Hematopoietic multipotent progenitor cell treated with erythropoietin and hydrocortisone succinate and interleukin-3 and kit ligand, for 15 days (in vitro differentiated cells): ENCODE measurements around the gene SSH2.
"Not testable (repeated sequence)": the region's sequence is repeated elsewhere in the genome, so short reads cannot be mapped to it uniquely, and the experiment has no call there.

ENCODE experiments used
- DNase-seq: peaks from one replicate; pipeline ENCODE4 v3.0.0-alpha.2; 2015; ENCODE audit warnings: low spot score

The SSH2 gene

GRCh38 chr17:29732613-29733012 is 197.4 kb downstream of the SSH2 start:
- no peak for DNase-seq

DNA sequence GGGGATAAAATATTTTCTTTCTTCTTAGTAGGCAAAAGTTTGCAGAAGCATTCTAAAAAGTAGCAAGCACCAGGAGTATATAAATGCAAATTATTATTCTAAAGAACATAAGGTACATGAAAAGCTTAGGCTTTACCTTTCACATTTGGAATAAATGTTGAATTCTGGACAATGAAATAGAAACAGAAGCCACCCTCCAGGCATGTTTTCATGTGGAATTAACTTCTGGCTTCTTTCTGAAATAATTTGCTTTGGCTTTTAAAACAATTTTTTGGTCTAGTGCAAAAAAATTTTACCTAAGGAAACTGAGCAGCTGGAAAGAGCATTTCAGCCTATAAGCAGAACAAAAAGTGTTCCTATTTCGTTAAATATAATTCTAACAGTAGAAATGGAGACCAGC is 197.8 kb downstream of the SSH2 start:
- no peak for DNase-seq

- no peak for DNase-seq
Measured at GRCh38 chr17:29731589-29731929, 198.5 kb downstream of the SSH2 start.

GRCh38 chr17:29728490-29728889 is 201.5 kb downstream of the SSH2 start:
- DNase-seq = no peak

GRCh38 chr17:29726715-29727252 is 203.2 kb downstream of the SSH2 start:
- no peak for DNase-seq

DNA sequence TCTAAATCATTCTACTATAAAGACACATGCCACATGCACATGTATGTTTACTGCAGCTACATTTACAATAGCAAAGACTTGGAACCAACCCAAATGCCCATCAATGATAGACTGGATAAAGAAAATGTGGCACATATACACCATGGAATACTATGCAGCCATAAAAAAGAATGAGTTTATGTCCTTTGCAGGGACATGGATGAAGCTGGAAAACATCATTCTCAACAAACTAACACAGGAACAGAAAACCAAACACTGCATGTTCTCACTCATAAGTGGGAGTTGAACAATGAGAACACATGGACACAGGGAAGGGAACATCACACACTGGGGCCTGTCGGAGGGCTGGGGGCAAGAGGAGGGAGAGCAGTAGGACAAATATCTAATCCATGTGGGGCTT is 204.6 kb downstream of the SSH2 start:
- DNase-seq = not testable (repeated sequence)

GRCh38 chr17:29723278-29724047 is 206.6 kb downstream of the SSH2 start:
- no peak for DNase-seq

GRCh38 chr17:29722411-29723198 is 207.4 kb downstream of the SSH2 start:
- DNase-seq = no peak

GRCh38 chr17:29720551-29720950 is 209.5 kb downstream of the SSH2 start:
- DNase-seq = no peak

DNA sequence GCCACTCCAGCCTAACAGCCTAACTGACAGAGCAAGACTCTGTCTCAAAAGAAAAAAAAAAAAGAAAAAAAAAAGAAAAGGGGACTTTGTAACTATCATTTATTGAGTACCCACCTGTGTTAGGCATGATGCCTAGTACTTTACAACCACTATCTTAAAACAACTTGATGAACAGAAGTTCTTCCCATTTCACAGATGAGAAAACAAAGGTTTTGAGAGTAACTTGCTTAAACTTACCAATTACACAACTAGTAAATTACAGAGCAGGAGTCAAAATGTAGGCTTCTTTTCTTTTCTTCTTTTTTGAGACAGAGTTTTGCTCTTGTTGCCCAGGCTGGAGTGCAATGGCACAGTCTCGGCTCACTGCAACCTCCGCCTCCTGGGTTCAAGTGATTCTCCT is 210.6 kb downstream of the SSH2 start:
- DNase-seq = no peak

DNA sequence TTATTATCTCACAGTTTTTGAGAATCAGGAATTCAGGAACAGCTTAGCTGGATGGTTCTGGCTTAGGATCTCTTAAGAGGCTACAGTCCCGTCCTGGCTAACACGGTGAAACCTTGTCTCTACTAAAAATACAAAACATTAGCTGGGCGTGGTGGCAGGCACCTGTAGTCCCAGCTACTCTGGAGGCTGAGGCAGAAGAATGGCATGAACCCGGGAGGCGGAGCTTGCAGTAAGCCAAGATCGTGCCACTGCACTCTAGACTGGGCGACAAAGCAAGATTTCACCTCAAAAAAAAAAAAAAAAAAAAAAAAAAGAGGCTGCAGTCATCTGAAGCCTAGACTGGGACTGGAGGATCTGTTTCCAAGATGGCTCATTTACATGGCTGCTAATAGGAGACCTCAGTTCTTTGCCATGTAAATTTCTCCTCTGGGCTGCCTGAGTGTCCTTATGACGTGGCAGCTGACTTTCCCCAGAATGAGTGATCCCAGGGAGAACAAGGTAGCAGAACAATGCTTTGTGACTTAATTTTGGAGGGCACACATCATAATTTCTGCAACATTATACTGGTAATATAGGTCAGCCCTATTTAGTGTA is 211.5 kb downstream of the SSH2 start:
- DNase-seq = no peak

- DNase-seq = no peak
Measured at GRCh38 chr17:29717817-29718216, 212.2 kb downstream of the SSH2 start.

GRCh38 chr17:29716566-29716965 is 213.5 kb downstream of the SSH2 start:
- DNase-seq = no peak

GRCh38 chr17:29715680-29716079 is 214.3 kb downstream of the SSH2 start:
- no peak for DNase-seq

DNA sequence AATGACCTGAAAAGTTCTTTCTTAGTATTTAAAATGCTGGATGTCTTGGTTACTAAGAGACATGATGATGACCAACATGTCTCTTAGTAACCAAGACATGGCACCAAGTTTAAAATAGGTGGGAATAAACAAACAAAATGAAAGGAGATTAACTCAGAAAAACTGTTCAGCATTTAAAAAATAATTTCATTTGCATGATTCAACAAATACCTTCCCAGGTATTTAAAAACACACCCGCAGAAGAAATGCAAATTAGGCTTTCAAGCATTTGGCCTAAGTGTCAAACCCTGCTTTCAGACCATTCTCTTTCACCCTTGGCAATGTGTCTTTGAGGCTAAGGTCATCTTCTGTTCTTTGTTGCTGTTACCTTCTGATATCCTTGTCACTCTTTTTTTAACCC is 215.9 kb downstream of the SSH2 start:
- DNase-seq = no peak

- no peak for DNase-seq
Measured at GRCh38 chr17:29713626-29714025, 216.4 kb downstream of the SSH2 start.

DNA sequence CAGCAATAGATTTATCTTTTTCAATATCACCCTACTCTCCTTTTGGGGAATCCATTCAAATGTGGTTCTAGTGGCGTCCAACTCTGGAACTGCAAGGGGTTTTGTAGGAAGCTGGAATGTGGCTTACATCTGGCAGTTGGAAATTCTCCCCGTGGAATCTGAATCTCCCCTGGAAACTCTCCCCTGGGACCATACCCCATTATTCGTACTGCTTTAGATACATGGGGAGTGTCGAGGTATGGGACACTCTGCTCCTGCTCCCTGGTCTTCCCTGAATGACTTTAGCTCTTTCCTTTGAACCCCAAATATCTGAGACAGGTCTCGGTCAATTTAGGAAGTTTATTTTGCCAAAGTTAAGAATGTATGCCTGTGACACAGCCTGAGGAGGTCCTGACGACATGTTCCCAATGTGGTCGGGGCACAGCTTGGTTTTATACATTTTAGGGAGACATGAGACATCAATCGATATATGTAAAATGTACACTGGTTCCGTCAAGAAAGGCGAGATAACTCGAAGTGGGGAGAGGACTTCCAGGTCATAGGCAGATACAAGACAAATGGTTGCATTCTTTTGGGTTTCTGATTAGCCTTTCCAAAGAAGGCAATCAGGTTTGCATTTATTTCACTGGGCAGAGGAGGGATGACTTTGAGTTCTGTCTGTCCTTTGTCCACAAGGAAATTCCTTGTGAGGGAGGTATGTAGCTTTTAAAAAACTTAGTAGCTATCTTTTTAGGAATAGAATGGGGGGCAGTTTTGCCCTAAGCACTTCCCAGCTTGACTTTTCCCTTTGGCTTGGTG is 218.2 kb downstream of the SSH2 start:
- DNase-seq = no peak

DNA sequence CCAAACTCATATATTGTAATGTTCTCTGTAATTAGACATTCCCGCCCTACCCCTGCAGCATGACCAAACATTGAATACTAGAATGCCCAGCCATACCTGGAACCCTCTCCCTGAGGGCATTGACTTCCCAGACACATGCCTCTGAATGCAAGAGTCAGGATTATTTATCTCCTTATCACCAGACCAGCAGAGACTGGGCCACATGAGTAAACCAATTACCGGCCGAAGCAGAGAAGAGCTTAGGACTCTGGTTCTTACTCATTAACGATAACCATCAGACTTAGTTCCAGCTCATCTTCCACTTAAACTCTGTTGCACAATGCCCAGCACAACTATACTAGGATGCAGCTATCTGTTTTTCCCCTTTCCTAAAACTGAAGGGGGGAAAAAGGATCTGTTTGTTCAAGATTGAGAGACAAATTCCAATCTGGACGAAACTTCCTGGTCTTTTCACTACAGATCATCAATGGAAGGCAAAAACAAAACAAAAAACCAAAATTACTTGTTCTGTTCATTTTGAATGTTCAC is 219.1 kb downstream of the SSH2 start:
- DNase-seq = no peak

DNA sequence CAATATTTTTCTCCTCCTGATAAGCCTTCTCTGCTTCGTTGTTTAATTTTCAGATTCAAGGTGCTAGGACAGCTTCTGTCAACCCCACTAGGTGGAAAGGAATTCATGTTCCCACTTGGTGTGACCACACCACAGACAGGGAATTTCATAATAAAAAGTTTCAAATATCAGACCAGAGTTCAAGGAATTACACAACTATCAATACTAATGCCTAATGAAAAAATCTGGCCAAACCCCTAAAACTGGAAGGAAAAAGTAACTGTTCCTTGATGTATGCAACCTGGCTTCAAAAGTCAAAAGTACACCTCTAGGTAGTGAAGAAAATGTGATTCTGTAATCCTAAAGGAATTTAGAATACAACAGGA is 219.5 kb downstream of the SSH2 start:
- no peak for DNase-seq

DNA sequence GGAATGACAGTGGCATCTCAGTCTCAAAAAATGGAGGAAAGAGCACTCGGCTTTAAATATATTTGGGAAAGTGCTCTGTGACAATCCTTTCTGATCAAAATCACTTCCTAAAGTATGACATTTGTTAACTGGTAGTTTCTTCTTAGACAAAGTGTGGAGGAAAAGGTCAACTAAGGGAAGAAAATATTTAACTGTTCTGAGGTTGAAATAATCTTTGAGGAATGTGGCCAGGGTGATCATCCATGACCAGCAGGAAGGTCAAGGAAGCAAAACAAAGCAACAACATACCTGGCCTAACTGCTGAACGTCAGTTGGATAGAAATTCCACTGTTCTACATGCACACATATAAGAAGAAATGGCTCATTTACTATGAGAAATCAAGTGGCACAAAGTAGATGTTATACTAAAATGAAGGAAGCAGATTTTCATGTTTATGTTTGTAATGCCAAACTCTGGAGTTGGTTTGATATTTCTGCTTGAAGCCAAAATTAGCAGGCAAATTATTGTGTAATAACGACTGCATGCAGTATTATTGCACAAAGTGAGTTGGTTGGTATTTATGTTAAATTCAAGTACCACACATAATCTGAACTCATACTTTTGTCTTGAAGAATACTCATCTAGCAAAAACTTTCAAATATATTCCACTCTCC is 220.0 kb downstream of the SSH2 start:
- DNase-seq = no peak

GRCh38 chr17:29707212-29707571 is 222.8 kb downstream of the SSH2 start:
- DNase-seq = no peak

GRCh38 chr17:29706045-29706431 is 224.0 kb downstream of the SSH2 start:
- DNase-seq = no peak
